Measurements from ENCODE around the gene TPM1.
"Not testable (repeated sequence)": the region's sequence is repeated elsewhere in the genome, so short reads cannot be mapped to it uniquely, and the experiment has no call there.

The TPM1 gene

GRCh38 chr15:63090887-63091286, 48.3 kb downstream of the TPM1 start:
- H3K27me3 ChIP-seq (ENCODE audit: control insufficient read depth in 1 of 2, insufficient read depth in 2 of 2, low read length in 2 of 2): no peaks in the 10 kb centered on the region
- H3K9ac ChIP-seq (ENCODE audit: low read depth in 1 of 2, low read length in 2 of 2): no peak overlapping the region
- no peak overlapping the region for H3K4me3 ChIP-seq (ENCODE audit: low read depth in 1 of 2, low read length in 2 of 2)
- H3K9me3 ChIP-seq (ENCODE audit: control insufficient read depth in 1 of 2, low read length in 2 of 2): no peaks in the 10 kb centered on the region
- H3K27ac ChIP-seq (ENCODE audit: low read depth, low read length): no peak overlapping the region
- H3K36me3 ChIP-seq (ENCODE audit: control insufficient read depth in 1 of 2, insufficient read depth in 2 of 2, low read length in 2 of 2): no peaks in the 10 kb centered on the region
- peaks cover 3 to 18% of the 10 kb centered on the region in 2 donors for H3K4me1 ChIP-seq (ENCODE audit: control insufficient read depth in 1 of 2, insufficient read depth in 2 of 2, low read length in 2 of 2)

- Histone ChIP-seq H3K4me1 (ENCODE audit: control insufficient read depth in 1 of 2, insufficient read depth in 2 of 2, low read length in 2 of 2) (peaks cover 3 to 18% of the 10 kb centered on the region in 2 donors), H3K27ac (ENCODE audit: low read depth, low read length) (no peak overlapping the region), H3K9me3 (ENCODE audit: control insufficient read depth in 1 of 2, low read length in 2 of 2) (no peaks in the 10 kb centered on the region), H3K4me3 (ENCODE audit: low read depth in 1 of 2, low read length in 2 of 2) (no peak overlapping the region), H3K36me3 (ENCODE audit: control insufficient read depth in 1 of 2, insufficient read depth in 2 of 2, low read length in 2 of 2) (no peaks in the 10 kb centered on the region), H3K9ac (ENCODE audit: low read depth in 1 of 2, low read length in 2 of 2) (no peak overlapping the region), H3K27me3 (ENCODE audit: control insufficient read depth in 1 of 2, insufficient read depth in 2 of 2, low read length in 2 of 2) (no peaks in the 10 kb centered on the region)
Observed at GRCh38 chr15:63091679-63092446, 49.3 kb downstream of the TPM1 start.

DNA sequence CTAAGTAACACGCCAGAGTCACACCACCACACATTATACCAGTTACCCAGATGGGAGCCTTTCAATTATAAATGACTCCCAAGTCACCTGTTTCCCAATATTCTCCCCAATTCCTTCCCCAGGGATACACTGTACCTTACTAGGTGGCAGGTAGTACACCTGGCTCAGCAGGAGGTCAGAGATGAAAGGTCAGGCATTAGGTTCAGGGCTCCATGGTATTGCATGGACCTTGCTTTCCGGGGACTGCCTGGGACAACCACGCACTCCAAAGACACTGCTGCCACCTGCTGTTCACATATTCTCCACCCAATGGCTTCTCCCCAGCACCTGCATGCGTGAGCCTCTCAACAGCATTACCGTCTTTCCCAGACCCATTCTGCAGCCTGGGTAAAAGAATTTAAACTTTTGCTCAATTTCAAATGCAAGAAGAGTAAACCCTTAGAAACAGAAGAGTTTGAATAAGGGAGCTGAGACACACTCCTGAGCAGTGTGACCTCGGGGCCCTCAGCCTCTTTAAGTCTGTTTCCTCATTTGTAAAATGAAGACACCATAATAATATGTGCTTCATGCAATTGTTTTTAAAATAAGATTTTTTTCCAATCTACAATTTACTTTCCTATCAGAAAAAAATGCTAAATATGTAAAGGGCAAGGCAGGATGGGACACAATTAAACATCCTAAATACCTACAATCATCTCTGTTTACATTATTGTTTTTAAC, 51.1 kb downstream of the TPM1 start:
- H3K4me3 ChIP-seq (ENCODE audit: low read depth in 1 of 2, low read length in 2 of 2): no peak overlapping the region
- peaks cover 3 to 16% of the 10 kb centered on the region in 2 donors for H3K4me1 ChIP-seq (ENCODE audit: control insufficient read depth in 1 of 2, insufficient read depth in 2 of 2, low read length in 2 of 2)
- no peaks in the 10 kb centered on the region for H3K9me3 ChIP-seq (ENCODE audit: control insufficient read depth in 1 of 2, low read length in 2 of 2)
- no peaks in the 10 kb centered on the region for H3K36me3 ChIP-seq (ENCODE audit: control insufficient read depth in 1 of 2, insufficient read depth in 2 of 2, low read length in 2 of 2)
- H3K9ac ChIP-seq (ENCODE audit: low read depth in 1 of 2, low read length in 2 of 2): no peak overlapping the region
- no peaks in the 10 kb centered on the region for H3K27me3 ChIP-seq (ENCODE audit: control insufficient read depth in 1 of 2, insufficient read depth in 2 of 2, low read length in 2 of 2)
- H3K27ac ChIP-seq (ENCODE audit: low read depth, low read length): no peak overlapping the region

DNA sequence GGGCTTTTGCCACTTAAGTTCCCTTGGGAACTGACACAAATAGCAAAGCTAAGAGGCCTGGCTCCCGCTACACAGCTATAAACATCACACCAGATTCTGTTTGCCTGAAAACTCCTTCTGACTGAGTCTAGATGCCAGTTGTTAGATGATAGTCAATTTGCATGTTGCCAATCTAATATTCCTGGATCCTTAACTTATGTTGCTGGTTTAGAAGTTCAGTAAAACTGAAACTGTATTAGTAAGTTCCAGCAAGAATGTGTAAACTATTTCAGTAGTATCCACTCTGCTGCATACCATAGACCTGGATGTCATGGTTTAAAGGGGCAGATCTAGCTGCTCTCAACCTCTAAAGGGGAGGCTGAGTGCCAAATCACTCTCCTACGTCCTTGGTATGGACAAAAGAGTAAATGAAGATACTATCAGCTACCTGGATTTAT, 52.0 kb downstream of the TPM1 start:
- no peak overlapping the region for H3K4me3 ChIP-seq (ENCODE audit: low read depth in 1 of 2, low read length in 2 of 2)
- no peaks in the 10 kb centered on the region for H3K27me3 ChIP-seq (ENCODE audit: control insufficient read depth in 1 of 2, insufficient read depth in 2 of 2, low read length in 2 of 2)
- peaks cover 3 to 10% of the 10 kb centered on the region in 2 donors for H3K4me1 ChIP-seq (ENCODE audit: control insufficient read depth in 1 of 2, insufficient read depth in 2 of 2, low read length in 2 of 2)
- H3K27ac ChIP-seq (ENCODE audit: low read depth, low read length): no peak overlapping the region
- H3K9ac ChIP-seq (ENCODE audit: low read depth in 1 of 2, low read length in 2 of 2): no peak overlapping the region
- H3K9me3 ChIP-seq (ENCODE audit: control insufficient read depth in 1 of 2, low read length in 2 of 2): no peaks in the 10 kb centered on the region
- H3K36me3 ChIP-seq (ENCODE audit: control insufficient read depth in 1 of 2, insufficient read depth in 2 of 2, low read length in 2 of 2): no peaks in the 10 kb centered on the region

DNA sequence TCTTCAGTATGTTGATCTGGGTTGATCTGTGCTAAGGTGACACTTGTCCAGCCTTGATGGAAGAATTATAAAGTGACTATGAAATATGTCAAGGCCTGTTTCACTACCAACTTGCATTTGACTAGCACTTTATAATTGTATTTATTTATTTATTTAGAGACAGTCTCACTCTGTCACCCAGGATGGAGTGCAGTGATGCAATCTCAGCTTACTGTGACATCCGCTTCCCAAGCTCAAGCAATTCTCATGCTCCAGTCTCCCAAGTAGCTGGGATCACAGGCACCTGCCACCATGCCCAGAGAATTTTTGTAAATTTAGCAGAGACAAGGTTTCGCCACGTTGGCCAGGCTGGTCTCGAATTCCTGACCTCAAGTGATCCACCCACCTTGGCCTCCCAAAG, 53.6 kb downstream of the TPM1 start:
- Histone ChIP-seq H3K9ac (ENCODE audit: low read depth in 1 of 2, low read length in 2 of 2) (no peak overlapping the region), H3K27me3 (ENCODE audit: control insufficient read depth in 1 of 2, insufficient read depth in 2 of 2, low read length in 2 of 2) (no peaks in the 10 kb centered on the region), H3K9me3 (ENCODE audit: control insufficient read depth in 1 of 2, low read length in 2 of 2) (no peaks in the 10 kb centered on the region), H3K4me3 (ENCODE audit: low read depth in 1 of 2, low read length in 2 of 2) (no peak overlapping the region), H3K36me3 (ENCODE audit: control insufficient read depth in 1 of 2, insufficient read depth in 2 of 2, low read length in 2 of 2) (no peaks in the 10 kb centered on the region), H3K27ac (ENCODE audit: low read depth, low read length) (no peak overlapping the region), H3K4me1 (ENCODE audit: control insufficient read depth in 1 of 2, insufficient read depth in 2 of 2, low read length in 2 of 2) (peaks cover 3 to 10% of the 10 kb centered on the region in 2 donors)

DNA sequence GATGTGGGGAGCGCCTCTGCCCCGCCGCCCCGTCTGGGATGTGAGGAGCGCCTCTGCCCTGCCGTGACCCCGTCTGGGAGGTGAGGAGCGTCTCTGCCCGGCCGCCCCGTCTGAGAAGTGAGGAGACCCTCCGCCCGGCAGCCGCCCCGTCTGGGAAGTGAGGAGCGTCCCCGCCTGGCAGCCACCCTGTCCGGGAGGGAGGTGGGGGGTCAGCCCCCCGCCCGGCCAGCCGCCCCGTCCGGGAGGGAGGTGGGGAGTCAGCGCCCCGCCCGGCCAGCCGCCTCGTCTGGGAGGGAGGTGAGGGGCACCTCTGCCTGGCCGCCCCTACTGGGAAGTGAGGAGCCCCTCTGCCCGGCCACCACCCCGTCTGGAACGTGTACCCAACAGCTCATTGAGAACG, 56.4 kb downstream of the TPM1 start:
- not testable (repeated sequence) for H3K4me3 ChIP-seq (ENCODE audit: low read depth in 1 of 2, low read length in 2 of 2); H3K27me3 ChIP-seq (ENCODE audit: control insufficient read depth in 1 of 2, insufficient read depth in 2 of 2, low read length in 2 of 2); H3K4me1 ChIP-seq (ENCODE audit: control insufficient read depth in 1 of 2, insufficient read depth in 2 of 2, low read length in 2 of 2); H3K9me3 ChIP-seq (ENCODE audit: control insufficient read depth in 1 of 2, low read length in 2 of 2); H3K36me3 ChIP-seq (ENCODE audit: control insufficient read depth in 1 of 2, insufficient read depth in 2 of 2, low read length in 2 of 2); H3K27ac ChIP-seq (ENCODE audit: low read depth, low read length); H3K9ac ChIP-seq (ENCODE audit: low read depth in 1 of 2, low read length in 2 of 2)

DNA sequence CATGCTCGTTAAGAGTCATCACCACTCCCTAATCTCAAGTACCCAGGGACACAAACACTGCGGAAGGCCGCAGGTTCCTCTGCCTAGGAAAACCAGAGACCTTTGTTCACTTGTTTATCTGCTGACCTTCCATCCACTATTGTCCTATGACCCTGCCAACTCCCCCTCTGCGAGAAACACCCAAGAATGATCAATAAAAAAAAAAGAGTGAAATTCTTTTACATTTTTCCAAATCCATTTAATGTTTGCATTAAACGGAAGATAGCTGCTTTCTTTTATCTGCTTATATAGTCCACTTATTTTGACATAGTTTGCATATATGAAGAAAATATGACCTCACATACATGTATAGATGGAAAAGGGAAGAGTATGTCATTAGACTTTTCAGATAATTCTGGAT, 57.0 kb downstream of the TPM1 start:
- not testable (repeated sequence) for H3K27me3 ChIP-seq (ENCODE audit: control insufficient read depth in 1 of 2, insufficient read depth in 2 of 2, low read length in 2 of 2); H3K9ac ChIP-seq (ENCODE audit: low read depth in 1 of 2, low read length in 2 of 2); H3K36me3 ChIP-seq (ENCODE audit: control insufficient read depth in 1 of 2, insufficient read depth in 2 of 2, low read length in 2 of 2); H3K4me1 ChIP-seq (ENCODE audit: control insufficient read depth in 1 of 2, insufficient read depth in 2 of 2, low read length in 2 of 2); H3K4me3 ChIP-seq (ENCODE audit: low read depth in 1 of 2, low read length in 2 of 2); H3K9me3 ChIP-seq (ENCODE audit: control insufficient read depth in 1 of 2, low read length in 2 of 2); H3K27ac ChIP-seq (ENCODE audit: low read depth, low read length)

DNA sequence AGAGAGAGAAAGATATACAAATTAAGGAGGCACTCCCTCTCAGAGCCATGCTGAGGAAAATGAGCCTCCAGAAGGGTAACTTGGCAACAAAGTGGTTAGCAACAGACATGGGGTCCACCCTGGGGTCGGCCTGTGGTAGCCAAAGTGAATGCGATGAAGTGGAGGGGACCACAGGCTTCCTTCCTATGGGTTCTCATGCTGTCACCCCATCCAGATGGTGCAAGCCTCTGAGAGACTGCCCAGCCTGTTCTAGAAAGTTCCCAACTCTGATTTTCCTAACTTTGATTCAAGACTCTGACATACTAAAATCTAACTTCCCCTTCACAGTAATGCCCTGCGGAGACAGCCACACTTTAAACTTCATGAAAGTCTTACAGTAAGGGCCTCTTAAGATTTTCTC, 60.9 kb downstream of the TPM1 start:
- H3K9ac ChIP-seq (ENCODE audit: low read depth in 1 of 2, low read length in 2 of 2): no peak overlapping the region
- peaks cover 6 to 7% of the 10 kb centered on the region in 2 donors for H3K4me1 ChIP-seq (ENCODE audit: control insufficient read depth in 1 of 2, insufficient read depth in 2 of 2, low read length in 2 of 2)
- H3K36me3 ChIP-seq (ENCODE audit: control insufficient read depth in 1 of 2, insufficient read depth in 2 of 2, low read length in 2 of 2): no peaks in the 10 kb centered on the region
- no peaks in the 10 kb centered on the region for H3K9me3 ChIP-seq (ENCODE audit: control insufficient read depth in 1 of 2, low read length in 2 of 2)
- H3K4me3 ChIP-seq (ENCODE audit: low read depth in 1 of 2, low read length in 2 of 2): no peak overlapping the region
- no peak overlapping the region for H3K27ac ChIP-seq (ENCODE audit: low read depth, low read length)
- H3K27me3 ChIP-seq (ENCODE audit: control insufficient read depth in 1 of 2, insufficient read depth in 2 of 2, low read length in 2 of 2): no peaks in the 10 kb centered on the region

GRCh38 chr15:63104727-63105126, 62.2 kb downstream of the TPM1 start:
- no peaks in the 10 kb centered on the region for H3K9me3 ChIP-seq (ENCODE audit: control insufficient read depth in 1 of 2, low read length in 2 of 2)
- H3K9ac ChIP-seq (ENCODE audit: low read depth in 1 of 2, low read length in 2 of 2): no peak overlapping the region
- H3K27me3 ChIP-seq (ENCODE audit: control insufficient read depth in 1 of 2, insufficient read depth in 2 of 2, low read length in 2 of 2): no peaks in the 10 kb centered on the region
- H3K36me3 ChIP-seq (ENCODE audit: control insufficient read depth in 1 of 2, insufficient read depth in 2 of 2, low read length in 2 of 2): no peaks in the 10 kb centered on the region
- peaks cover 14 to 16% of the 10 kb centered on the region in 2 donors for H3K4me1 ChIP-seq (ENCODE audit: control insufficient read depth in 1 of 2, insufficient read depth in 2 of 2, low read length in 2 of 2)
- no peak overlapping the region for H3K27ac ChIP-seq (ENCODE audit: low read depth, low read length)
- H3K4me3 ChIP-seq (ENCODE audit: low read depth in 1 of 2, low read length in 2 of 2): no peak overlapping the region

DNA sequence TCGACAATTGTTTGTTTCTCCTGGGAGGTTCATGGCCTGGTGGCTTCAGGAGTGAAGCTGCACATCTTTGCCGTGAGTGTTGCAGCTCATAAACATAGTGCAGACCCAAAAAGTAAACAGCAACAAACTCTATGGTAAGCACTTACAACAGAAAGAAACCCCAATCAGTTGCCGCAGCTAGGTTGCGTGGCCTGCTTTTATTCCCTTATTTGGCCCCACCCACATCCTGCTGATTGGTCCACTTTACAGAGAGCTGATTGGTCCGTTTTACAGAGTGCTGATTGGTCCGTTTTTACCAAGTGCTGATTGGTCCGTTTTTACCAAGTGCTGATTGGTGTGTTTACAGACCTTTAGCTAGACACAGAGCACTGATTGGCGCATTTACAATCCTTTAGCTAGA, 62.8 kb downstream of the TPM1 start:
- H3K4me3 ChIP-seq (ENCODE audit: low read depth in 1 of 2, low read length in 2 of 2); H3K27ac ChIP-seq (ENCODE audit: low read depth, low read length); H3K9ac ChIP-seq (ENCODE audit: low read depth in 1 of 2, low read length in 2 of 2); H3K27me3 ChIP-seq (ENCODE audit: control insufficient read depth in 1 of 2, insufficient read depth in 2 of 2, low read length in 2 of 2); H3K36me3 ChIP-seq (ENCODE audit: control insufficient read depth in 1 of 2, insufficient read depth in 2 of 2, low read length in 2 of 2); H3K9me3 ChIP-seq (ENCODE audit: control insufficient read depth in 1 of 2, low read length in 2 of 2): not testable (repeated sequence)
- H3K4me1 ChIP-seq (ENCODE audit: control insufficient read depth in 1 of 2, insufficient read depth in 2 of 2, low read length in 2 of 2): peaks cover 14 to 16% of the 10 kb centered on the region in 2 donors

All from duodenal mucosa (tissue), 2 donors.